Measurements from ENCODE around the gene EXOC6. TPM values are rescaled to one million over a fixed set of nuclear protein-coding genes. Genes with fewer than 3 reads are reported as not detected.
"Not testable (repeated sequence)": the region's sequence is repeated elsewhere in the genome, so short reads cannot be mapped to it uniquely, and the experiment has no call there.

EXOC6 gene
- total RNA-seq, 1 experiment from 2014 or later: 12.9 TPM

DNA sequence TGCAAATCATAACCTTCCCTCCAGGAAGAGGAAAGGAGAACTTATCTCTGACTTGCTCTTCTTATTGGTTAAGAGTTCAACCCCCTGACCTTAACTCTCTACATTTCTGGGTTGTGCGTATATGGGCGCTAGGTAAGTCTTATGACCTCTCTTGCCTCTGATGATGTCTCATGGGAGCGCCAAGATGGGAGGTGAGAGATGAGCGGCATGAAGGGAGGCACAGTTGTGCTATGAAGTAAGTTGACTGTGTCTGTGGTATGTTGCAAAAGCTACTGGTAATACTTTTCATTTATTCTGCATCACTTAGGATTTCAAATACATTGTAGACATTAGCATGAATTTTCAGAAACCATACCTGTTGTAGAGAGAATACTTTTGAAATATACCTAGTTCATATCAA is 59.0 kb downstream of the EXOC6 start (continued):
- TF ChIP-seq EZH2 (IDR thresholded peaks at IDR 0.05) (no peak), ELF1 (IDR thresholded peaks at IDR 0.05; ENCODE audit: borderline replicate concordance, low read depth) (no peak)
- TF ChIP-seq, protein P1, sequence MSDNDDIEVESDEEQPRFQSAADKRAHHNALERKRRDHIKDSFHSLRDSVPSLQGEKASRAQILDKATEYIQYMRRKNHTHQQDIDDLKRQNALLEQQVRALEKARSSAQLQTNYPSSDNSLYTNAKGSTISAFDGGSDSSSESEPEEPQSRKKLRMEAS (IDR thresholded peaks at IDR 0.05): no peak

DNA sequence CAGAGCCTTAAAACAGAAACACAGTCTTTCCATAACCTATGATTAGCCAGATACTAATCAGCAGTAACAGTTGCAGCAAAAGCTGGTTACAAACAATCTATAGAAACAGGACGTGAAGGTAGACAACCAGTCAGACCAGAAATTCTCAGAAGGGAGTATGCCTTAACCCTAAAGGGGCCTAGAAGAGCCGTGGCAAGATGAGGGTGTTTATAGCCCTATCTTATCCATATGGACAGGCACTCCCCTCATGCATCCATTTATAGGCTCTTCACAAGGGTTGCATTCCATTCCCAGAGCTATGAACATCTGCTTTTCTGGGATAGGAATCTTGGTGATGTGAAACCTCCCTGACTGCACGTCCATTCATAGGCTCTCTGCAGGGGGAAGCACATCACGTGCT is 64.3 kb downstream of the EXOC6 start:
- not testable (repeated sequence) for ATAC-seq

DNA sequence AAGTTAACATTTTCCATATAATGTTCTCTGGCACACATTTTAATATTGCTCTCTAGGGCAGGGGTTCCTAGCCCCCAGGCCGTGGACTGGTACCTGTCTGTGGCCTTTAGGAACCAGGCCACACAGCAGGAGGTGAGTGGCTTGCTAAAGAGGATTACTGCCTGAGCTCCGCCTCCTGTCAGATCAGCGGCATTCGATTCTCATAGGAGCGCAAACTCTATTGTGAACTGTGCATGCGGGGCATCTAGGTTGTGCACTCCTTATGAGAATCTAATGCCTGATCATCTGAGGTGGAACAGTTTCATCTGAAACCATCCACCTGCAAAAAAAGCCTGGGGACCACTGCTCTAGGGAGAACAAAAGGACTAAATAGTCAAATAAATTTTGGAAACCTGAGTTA is 65.7 kb downstream of the EXOC6 start:
- Histone ChIP-seq H3K9me3 (ENCODE audit: control insufficient read depth in 1 of 2, insufficient read depth in 1 of 2, low read depth in 1 of 2, low read length in 2 of 2) (no peaks in the 10 kb centered on the region), H3K79me2 (ENCODE audit: insufficient read depth, low read length) (no peaks in the 10 kb centered on the region), H3K27me3 (ENCODE audit: insufficient read depth, low read length) (no peaks in the 10 kb centered on the region), H3K4me2 (ENCODE audit: low read length) (no peak overlapping the region), H3K4me3 (replicated peaks in 1 of 2; ENCODE audit: low read depth in 1 of 2, low read length in 2 of 2) (no peak overlapping the region), H3K36me3 (ENCODE audit: control insufficient read depth in 1 of 2, insufficient read depth in 2 of 2, low read length in 2 of 2) (no peaks in the 10 kb centered on the region), H3K27ac (ENCODE audit: low read depth, low read length) (no peak overlapping the region), H3K9ac (ENCODE audit: low read length) (no peak overlapping the region), H4K20me1 (ENCODE audit: insufficient read depth) (no peaks in the 10 kb centered on the region), H2AFZ (ENCODE audit: low read depth, low read length, poor library complexity, severe bottlenecking) (no peak overlapping the region), H3K9me2 (ENCODE audit: insufficient read depth) (no peaks in the 10 kb centered on the region), H3K4me1 (ENCODE audit: control insufficient read depth in 1 of 2, insufficient read depth in 2 of 2, low read length in 2 of 2) (no peaks in the 10 kb centered on the region)
- BruUV-seq (replicated peaks): no TSS peak
- ChIA-PET RAD21 (ENCODE audit: low non-redundant PET in 1 of 2, low total read pairs in 2 of 2, uncharacterized antibody in 2 of 2, unreplicated experiment in 2 of 2) (no interaction called here), CTCF (no interaction called here), POLR2A (no interaction called here)
- DNase-seq (ENCODE audit: low read depth, low spot score): no peak
- ATAC-seq: no peak
- intact Hi-C loops (cut with micrococcal nuclease): no loop called here
- TF ChIP-seq POLR2AphosphoS5 (IDR thresholded peaks at IDR 0.05; ENCODE audit: low read depth, low read length) (no peak), CEBPB (IDR thresholded peaks at IDR 0.05; ENCODE audit: low read depth) (no peak)

More for the DNA sequence above, 64.3 kb downstream of the EXOC6 start:
- H3K27me3 ChIP-seq (ENCODE audit: insufficient read depth, low read length); H3K9me2 ChIP-seq (ENCODE audit: insufficient read depth); CTCF ChIA-PET; POLR2A ChIA-PET; H3K27ac ChIP-seq (ENCODE audit: low read depth, low read length); H3K4me3 ChIP-seq (replicated peaks in 1 of 2; ENCODE audit: low read depth in 1 of 2, low read length in 2 of 2); H4K20me1 ChIP-seq (ENCODE audit: insufficient read depth); H3K79me2 ChIP-seq (ENCODE audit: insufficient read depth, low read length); intact Hi-C loops (cut with micrococcal nuclease); H3K36me3 ChIP-seq (ENCODE audit: control insufficient read depth in 1 of 2, insufficient read depth in 2 of 2, low read length in 2 of 2); H3K4me2 ChIP-seq (ENCODE audit: low read length); RAD21 ChIA-PET (ENCODE audit: low non-redundant PET in 1 of 2, low total read pairs in 2 of 2, uncharacterized antibody in 2 of 2, unreplicated experiment in 2 of 2); H3K9ac ChIP-seq (ENCODE audit: low read length); H2AFZ ChIP-seq (ENCODE audit: low read depth, low read length, poor library complexity, severe bottlenecking); H3K9me3 ChIP-seq (ENCODE audit: control insufficient read depth in 1 of 2, insufficient read depth in 1 of 2, low read depth in 1 of 2, low read length in 2 of 2); BruUV-seq (replicated peaks); DNase-seq (ENCODE audit: low read depth, low spot score); H3K4me1 ChIP-seq (ENCODE audit: control insufficient read depth in 1 of 2, insufficient read depth in 2 of 2, low read length in 2 of 2): not testable (repeated sequence)
